Measurements from ENCODE around the gene TRPV6. TPM values are rescaled to one million over a fixed set of nuclear protein-coding genes. Genes with fewer than 3 reads are reported as not detected.

TRPV6 gene
- total and polyA plus RNA-seq, 2 of the 4 experiments (the other 2 are of a cell fraction), result 0.03 TPM; not detected in 1

GRCh38 chr7:142910481-142910880, 24.9 kb upstream of the TRPV6 start:
- Histone ChIP-seq H4K5ac (ENCODE audit: low read depth, low read length) (no peak overlapping the region), H3K4me1 (ENCODE audit: control insufficient read depth, insufficient read depth, low read length) (no peaks in the 10 kb centered on the region), H3K18ac (ENCODE audit: low read depth, low read length) (no peak overlapping the region), H3K79me1 (ENCODE audit: low read depth in 1 of 2, low read length in 2 of 2) (no peaks in the 10 kb centered on the region), H3K36me3 (ENCODE audit: control insufficient read depth, insufficient read depth, low read length) (no peaks in the 10 kb centered on the region), H3K27me3 (ENCODE audit: control insufficient read depth, insufficient read depth, low read length) (no peaks in the 10 kb centered on the region), H3K23ac (ENCODE audit: low read depth, low read length) (no peak overlapping the region), H3K4ac (ENCODE audit: low read depth, low read length) (no peak overlapping the region), H2AK9ac (replicated peaks; ENCODE audit: low read depth, low read length, poor library complexity) (no peak overlapping the region), H3K9me3 (ENCODE audit: control insufficient read depth, insufficient read depth, low read length) (peaks cover 6% of the 10 kb centered on the region), H2BK20ac (ENCODE audit: low read depth, low read length) (no peak overlapping the region), H4K91ac (ENCODE audit: insufficient read depth, low read depth, low read length) (no peak overlapping the region), H2BK5ac (ENCODE audit: low read depth, low read length, poor library complexity, severe bottlenecking) (no peak overlapping the region), H3K14ac (replicated peaks; ENCODE audit: low read depth, low read length) (no peak overlapping the region), H3K9ac (ENCODE audit: low read depth, low read length) (no peak overlapping the region), H2AFZ (replicated peaks; ENCODE audit: low read length, poor library complexity) (no peak overlapping the region), H3K56ac (ENCODE audit: extremely low read depth, insufficient read depth, low read length) (no peak overlapping the region), H3K9me1 (ENCODE audit: insufficient read depth, low read length) (no peaks in the 10 kb centered on the region), H4K8ac (ENCODE audit: low read depth in 2 of 2, low read length in 2 of 2) (no peak overlapping the region), H3K4me2 (ENCODE audit: low read depth, low read length) (no peak overlapping the region), H3K4me3 (ENCODE audit: insufficient read depth, low read depth, low read length) (no peak overlapping the region), H3K27ac (ENCODE audit: insufficient read depth, low read length) (no peak overlapping the region), H2BK120ac (ENCODE audit: low read depth, low read length) (no peak overlapping the region), H2AK5ac (ENCODE audit: low read depth, low read length) (no peak overlapping the region), H4K20me1 (ENCODE audit: insufficient read depth, low read length) (no peaks in the 10 kb centered on the region), H2BK15ac (ENCODE audit: low read depth, low read length) (no peak overlapping the region)
- no TSS peak for BruUV-seq (replicated peaks)
- intact Hi-C loops (cut with micrococcal nuclease), result no loop called here
- DNase-seq (no peak), ATAC-seq (ENCODE audit: low read depth) (no peak)
- dilution Hi-C loops (cut with HindIII; ENCODE audit: low sequenced_read_pairs, unreplicated experiment), result no loop called here
- POLR2A ChIA-PET (ENCODE audit: unreplicated experiment), result no interaction called here
- WGBS, 2 experiments (ENCODE audit: extremely low coverage in 2 of 2, insufficient read length in 1 of 2), result no CpG with 5 or more reads among the region's 2 CpGs
- TF ChIP-seq BHLHE40 (IDR thresholded peaks at IDR 0.05; ENCODE audit: low read depth, low read length) (no peak), RCOR1 (IDR thresholded peaks at IDR 0.05; ENCODE audit: insufficient replicate concordance, low read length) (no peak)
- in situ Hi-C loops (cut with MboI; ENCODE audit: low sequenced_read_pairs), result no loop called here
- CTCF ChIA-PET, result no interaction called here
